ENCODE data around the gene TDRD9.

TDRD9 gene

DNA sequence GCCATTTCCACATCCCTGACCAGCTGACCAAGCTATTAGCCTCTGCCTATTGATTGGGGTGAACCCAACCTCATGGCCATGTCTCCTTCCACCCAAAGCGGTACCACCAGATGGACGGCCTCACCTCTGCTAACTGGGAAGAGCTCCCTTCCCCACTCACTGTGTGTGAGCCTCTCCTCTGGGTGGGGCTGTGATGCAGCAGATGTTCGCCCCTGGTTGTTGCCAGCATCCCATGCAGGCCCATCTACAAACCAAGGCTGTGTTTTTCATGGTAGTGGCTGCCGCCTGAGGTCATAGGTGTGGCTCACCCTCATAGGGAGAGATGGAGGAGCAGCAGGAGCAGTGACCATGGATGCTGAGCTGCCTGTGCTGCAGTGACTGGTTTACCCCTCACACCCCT, 61.7 kb downstream of the TDRD9 start:
- DNase-seq: no peak

DNA sequence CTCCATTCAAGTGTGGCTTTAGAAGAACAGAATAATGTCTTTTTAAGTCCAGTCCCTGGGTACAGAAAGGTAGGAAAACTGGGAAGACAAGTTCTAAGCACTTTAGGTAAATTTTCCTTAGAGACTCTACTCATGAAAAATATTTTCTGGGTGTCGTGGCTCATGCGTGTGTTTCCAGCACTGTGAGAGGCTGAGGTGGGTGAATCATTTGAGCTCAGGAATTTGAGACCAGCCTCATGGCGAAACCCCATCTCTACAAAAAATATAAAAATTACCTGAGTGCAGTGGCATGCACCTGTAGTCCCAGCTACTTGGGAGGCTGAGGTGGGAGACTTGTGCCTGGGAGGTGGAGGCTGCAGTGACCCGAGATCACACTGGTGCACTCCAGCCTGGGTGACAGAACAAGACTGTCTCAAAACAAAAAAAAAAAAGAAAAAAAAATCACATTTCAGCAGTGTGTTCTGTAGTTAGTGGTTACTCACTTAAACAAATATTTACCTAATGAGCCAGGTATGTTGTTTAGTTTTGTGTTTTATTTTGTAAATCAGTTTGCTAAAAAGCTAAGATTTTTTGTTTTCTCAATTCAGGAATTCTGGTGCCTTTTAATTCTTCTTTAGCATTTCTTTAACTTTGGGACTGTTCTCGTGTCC, 66.4 kb downstream of the TDRD9 start:
- DNase-seq: no peak

DNA sequence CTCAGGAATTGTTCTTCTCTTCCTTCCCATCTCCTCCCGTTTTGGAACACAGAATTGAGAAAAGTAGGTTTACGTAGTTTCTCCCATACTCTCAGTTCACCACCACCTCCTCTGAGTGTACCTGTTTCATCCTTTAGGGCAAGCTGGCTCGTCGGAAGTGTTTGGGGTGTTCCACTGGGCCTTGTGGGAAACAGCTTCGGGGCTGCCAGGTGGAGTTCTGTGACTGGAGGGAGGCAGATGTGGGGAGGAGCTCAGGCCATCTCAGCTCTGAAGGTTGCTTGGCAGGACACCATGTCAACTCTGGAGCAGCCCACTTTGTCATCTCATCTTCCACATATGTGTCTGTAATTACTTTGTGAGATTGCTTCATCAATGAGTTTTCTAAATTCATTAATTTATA, 67.6 kb downstream of the TDRD9 start:
- DNase-seq: no peak

DNA sequence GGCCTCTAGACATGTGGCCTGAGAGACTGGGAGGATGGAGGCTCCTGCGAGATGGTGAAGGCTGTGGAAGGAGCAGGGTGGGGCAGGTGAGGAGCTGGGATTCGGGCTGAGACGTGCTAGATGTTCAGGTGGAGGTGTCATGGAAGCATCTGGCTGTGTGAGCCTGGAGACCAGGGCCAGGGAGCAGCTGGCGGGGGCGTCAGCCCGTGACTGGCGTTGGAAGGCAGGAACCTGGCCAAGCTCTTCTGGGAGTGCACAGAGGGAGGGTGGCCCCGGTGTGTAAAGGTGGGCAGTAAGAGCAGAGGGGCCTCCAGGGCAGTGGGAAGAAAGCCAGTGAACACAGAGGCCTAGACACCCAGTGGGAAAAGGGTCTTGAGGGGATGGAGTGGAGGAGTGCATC, 69.1 kb downstream of the TDRD9 start:
- no peak for DNase-seq

DNA sequence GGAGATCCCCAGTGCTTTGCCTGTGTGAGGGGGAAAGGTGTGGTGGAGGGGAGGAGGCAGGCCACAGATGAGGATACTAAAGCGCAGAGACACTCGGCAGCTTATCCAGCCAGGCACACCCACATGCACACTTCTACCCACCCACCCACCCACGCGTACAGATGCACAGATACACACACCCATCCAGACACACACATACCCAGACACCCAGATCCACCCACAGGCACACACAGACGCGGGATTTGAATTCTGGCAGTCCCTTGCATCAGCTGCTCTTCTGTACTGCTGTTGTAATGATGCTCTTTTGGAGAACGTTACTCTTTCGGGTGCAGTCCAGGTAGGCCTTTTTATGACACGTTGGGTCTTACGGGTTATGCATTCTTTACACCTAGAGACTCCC, 69.8 kb downstream of the TDRD9 start:
- no peak for DNase-seq

DNA sequence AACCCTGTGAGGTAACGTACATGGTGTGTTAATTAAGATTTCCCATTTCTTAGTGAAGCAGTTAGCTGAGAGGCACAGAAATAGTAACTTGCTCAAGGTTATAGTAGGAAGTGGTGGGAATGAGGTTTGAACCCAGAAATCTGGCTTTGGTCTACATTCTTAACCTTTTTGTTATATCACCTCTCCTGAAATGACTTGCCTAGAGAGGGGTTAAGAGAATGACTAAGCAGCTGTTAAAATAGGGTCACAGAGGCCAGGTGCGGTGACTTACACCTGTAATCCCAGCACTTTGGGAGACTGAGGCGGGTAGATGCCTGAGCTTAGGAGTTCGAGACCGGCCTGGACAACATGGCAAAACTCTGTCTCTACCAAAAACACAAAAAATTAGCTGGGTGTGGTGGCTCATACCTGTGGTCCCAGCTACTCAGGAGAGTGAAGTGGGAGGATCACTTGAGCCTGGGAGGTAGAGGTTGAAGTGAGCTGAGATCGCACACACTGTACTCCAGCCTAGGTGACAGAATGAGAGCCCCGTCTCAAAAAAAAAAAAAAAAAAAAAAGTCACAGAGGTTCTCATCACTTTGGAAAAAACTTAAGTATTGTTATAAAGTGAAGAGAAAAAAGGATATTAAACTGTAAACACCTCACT, 71.7 kb downstream of the TDRD9 start:
- no peak for DNase-seq

DNA sequence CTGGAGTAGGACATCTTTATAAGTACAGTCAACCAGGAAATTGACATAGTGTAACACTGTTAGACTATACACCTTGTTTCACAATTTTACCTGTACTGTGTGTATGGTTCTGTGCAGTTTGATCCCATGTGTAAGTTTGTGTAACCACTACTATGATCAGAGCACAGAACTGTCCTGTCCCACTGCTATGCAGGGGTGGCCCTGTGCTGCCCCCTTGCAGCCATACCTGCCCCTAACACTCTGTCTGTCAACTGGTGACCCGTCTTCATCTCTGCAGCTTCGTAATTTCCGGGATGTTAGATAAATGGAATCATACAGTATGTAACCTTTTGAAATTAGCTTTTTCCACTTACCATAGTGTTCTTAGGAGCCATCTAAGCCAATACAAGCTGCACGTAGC, 72.7 kb downstream of the TDRD9 start:
- no peak for DNase-seq

GRCh38 chr14:104003616-104004015, 75.4 kb downstream of the TDRD9 start:
- no peak for DNase-seq

DNA sequence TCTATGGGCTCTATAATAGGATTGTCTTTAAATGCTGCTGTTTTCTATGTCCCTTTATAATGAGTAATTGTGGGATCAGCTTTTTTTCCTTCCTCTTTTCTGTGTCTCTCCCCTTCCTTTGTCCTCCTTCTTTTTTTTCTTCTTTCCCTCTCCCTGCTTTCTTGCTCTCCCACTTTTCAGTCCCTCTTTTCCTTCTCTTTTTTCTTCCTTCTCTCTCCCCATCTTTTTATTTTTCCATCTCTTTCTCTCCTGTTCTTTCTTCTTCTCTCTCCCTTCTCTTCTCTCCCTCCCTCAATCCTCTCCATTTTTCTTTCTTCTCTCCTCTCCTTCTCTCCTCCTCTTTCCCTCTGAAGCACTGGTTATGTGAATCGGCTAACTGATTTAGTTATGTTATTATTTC, 76.6 kb downstream of the TDRD9 start:
- no peak for DNase-seq

DNA sequence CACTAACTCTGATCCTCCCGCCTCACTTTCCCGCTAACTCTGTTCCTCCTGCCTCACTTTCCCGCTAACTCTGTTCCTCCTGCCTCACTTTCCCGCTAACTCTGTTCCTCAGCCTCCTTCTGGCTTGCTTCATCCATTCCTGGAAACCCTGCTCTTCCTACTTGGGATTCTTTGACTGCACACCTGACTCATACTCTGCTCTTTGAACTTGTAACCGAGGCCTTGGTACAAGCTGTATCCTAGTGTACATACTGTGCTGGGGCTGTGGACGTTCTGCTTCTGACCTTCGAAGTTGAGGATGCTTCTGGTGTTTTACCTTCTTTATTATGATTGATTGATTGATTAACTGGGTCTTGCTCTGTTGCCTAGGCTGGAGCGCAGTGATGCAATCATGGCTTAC, 77.2 kb downstream of the TDRD9 start:
- DNase-seq: no peak

- no peak for DNase-seq
These were observed 78.9 kb downstream of the TDRD9 start for GRCh38 chr14:104007121-104007520.

DNA sequence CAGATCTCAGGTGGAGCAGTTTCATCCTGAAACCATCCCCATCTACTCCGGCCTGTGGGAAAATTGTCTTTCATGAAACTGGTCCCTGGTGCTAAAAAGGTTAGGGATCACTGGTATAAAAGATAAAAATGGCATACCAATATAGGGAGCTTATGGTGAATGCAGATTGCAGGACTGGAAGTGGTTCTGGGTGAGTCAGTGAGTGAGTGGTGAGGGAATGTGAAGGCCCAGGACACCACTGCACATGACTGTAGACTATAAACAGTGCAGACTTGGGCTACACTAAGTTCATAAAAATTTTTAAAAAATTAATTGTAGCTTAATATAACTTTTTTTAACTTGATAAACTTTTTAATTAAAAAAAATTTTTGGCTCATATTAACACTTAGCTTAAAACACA, 81.0 kb downstream of the TDRD9 start:
- DNase-seq: no peak

DNA sequence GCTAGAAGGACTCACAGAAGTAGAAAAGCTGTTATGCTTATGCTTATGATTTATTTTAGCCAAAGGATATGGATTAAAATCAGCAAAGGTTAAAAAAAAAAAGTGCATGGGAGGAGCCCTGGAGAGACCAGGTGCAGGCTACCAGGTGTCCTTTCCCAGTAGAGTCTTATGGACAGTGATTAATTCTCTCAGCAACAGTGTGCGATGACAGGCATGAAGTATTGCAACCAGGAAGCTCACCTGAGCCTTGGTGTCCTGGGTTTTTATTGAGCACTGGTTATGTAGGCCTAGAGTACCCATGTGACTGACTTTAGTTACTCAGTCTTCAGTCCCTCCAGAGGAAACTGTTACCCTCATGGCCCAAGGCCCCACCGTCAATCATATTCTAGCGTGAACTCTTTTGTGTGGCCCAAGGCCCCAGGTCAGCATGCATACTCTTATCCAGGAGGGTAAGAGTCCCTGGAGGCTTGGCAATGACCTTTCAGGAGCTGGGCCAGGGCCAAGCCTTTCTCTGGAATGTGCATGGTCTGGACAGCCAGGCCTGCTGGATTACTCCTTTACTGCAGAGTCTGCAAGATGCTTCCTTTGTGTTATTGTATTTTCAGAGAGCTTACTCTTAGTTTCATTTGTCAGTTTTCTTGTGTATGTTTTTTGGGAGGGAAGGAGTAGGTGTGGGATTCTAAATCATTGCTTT, 83.7 kb downstream of the TDRD9 start:
- DNase-seq: no peak

DNA sequence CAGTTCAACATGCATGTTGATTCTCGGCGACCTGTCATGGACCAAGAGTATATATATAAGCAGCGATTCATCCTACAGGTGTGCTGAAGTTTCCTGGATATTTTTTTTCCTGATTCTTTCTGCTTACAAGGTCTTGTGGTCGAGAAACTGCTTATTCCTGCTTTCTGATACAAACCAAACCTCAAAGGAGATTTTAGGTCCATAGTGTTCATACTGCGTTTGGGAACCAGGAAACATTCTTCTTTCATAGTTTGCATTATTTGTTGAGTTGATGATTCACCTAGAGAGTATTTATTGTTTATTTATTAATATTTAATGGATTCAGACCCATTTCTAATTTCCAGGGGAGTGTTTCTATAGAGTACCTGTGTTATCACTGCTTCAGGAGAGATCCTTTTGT, 86.5 kb downstream of the TDRD9 start:
- DNase-seq: no peak

DNA sequence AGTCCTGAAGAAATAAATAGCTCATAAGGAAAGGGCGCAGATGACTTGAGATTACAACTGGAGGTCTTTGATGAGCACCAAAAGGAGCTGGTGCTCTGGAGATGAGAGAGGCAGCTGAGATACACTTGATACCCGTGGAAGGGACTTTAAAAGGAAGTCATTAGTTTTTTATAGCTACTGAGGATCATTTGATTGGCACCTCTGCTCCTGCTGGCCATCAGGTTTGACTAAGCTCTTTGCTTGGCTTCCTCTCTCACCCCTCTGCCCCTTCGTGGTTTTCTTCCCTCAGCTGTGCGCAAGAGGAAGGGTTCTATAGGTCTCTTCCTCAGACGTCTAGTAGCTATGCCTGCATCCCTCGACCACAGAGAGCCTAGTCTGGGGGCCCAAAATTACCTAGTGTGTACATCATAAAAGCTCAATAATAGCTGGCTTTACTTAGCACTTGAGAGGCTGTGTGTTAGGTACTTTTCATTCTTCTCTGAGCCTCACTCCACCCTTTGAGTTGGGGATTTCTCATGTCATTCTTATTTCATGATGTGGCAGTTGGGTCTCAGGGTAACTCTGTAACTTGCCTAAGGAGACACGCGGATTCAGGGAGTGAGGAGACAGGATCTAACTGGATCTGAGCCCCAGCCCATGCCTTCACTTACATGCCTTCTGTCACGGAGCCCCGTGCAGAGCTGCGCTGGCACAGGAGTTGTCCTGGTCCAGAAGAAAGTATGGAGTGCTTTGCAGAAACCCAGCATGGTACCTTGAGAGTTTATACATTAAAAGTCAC, 88.8 kb downstream of the TDRD9 start:
- DNase-seq: no peak

DNA sequence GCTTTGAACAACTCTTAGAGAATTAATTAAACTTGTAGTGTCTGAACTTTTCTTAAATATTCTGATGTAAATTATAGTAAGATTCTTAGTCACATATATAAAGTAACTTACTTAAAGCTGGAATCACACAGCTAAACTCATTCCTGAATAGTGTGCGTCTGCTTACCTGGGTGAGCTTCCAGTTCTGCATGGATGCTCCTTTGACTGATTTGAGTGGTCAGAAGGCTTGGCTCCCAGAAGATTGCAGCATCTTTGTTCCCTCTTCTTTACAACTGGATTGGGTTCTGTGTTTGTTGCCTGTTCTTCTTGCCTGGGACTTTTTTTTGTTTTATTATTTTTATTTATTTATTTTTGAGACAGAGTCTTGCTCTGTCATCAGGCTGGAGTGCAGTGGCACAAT, 90.8 kb downstream of the TDRD9 start:
- DNase-seq: no peak

DNA sequence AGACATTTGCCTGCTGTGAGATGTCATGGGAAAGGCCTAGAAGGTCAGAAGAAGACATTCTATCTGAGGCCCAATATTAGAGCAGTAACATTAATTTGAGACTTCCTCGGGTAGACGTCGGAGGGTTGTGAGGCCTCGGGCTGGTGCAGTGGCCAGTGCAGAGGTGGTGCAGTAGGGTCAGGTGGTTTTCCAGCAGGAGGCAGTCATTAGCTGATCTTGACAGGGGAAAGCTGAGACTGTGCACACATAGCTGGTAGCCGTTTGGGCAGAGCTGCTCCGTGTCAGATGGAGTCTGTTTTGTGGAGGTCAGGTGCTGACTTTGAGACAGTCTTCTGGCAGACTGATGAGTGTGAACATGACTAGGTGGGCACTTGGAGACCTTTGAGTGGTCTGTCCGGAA, 91.5 kb downstream of the TDRD9 start:
- no peak for DNase-seq

DNA sequence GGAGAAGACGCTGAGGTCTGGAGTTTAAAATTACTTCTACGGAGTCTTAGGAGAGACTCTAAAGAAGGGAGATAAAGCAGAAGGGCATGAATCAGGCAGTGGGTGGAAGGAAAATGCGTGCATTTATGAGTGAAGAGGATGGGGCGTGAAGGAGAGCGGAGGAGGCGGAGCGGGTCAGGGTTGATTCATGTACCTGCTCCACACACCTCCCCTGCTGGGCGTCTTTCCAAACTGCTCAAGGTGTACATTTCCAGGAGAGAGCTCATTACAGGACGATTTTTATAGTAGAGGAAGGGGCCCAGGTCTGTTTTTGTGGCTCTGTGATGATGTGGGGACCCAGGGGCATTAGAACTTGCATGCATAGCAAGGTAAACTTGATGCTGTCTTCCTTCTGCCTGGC, 92.2 kb downstream of the TDRD9 start:
- DNase-seq: peak; percentile 4

- no peak for DNase-seq
These were observed 95.2 kb downstream of the TDRD9 start for GRCh38 chr14:104023325-104024055.

GRCh38 chr14:104025534-104025933, 97.3 kb downstream of the TDRD9 start:
- no peak for DNase-seq

DNA sequence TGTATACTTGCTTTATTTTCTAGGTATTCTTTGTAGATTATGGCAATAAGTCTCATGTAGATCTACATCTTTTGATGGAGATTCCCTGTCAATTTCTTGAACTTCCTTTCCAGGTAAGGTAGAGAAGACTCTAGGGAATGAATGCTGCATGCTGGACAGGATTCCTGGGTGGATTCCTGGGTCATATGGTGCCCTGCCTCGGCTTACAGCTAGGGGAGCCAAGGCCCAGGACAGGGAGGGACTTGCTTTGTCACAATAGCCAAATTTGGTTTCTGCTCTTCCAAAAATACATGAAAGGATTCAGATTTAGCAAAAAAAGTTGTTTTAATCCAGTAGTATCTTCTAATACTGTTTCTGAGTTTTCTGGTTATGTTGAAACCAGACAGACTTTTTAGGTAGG, 97.8 kb downstream of the TDRD9 start:
- DNase-seq: no peak

DNA sequence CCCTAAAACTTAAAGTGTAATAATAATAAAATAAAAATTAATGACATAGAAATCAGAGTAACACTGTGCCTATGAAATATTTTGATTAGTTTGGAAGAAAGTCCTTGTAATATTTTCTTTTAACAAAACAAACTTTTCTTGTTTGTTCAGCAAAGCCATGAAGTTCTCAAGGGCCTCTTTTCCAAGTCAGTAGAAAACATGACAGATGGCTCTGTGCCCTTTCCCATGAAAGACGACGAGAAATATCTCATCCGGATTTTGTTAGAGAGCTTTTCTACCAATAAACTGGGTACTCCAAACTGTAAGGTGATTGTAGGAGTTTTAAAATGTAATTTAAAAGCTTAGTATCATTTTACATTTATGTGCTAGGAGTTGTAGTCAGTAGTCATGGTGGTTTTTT, 102.7 kb downstream of the TDRD9 start:
- DNase-seq: peak; percentile 23

- no peak for DNase-seq
These were observed 103.1 kb downstream of the TDRD9 start for GRCh38 chr14:104031384-104031783.

Data from NCI-H2171 treated with DMSO at 0.1 percent for 48 hours (cell line).